ENCODE data around the gene DCUN1D1.

The DCUN1D1 gene

DNA sequence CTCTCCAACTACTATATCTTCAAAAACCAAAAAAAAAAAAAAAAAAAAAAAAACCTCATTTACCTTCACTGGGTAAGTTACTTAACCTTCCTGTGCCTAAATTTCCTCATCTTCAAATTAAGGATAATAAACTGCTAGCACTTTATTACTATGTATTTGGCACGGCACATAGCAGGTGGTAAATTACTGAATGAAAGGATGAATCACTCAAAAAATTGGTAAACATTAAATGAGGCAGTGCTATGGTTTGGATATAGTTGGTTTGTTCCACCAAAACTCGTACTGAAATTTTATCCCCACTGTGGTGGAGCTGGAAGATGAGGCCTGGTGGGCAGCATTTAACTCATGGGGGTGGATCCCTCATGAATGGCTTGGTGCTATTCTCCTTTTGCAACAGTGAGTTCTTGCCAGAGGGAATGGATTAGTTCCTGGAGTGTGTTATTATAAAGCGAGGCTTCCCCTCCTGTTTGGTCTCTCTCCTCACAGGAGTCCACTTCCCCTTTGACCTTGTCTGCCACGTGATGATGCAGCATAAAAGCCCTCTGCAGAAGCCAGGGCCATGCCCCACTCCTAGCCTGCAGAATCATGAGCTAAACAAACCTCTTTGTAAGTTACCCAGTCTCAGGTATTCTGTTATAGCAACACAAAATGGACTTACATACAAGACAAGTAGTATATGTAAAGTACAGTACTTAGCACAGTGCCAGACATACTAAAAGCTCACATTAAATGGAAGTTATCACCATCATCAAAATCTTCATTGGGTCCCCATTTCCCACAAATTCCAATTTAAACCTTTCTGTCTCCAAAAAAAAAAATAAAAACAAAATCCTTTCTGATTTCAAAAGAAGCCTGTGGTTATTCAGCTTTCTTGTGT lies 20.6 kb downstream of the DCUN1D1 start:
- peaks cover 37% of the 10 kb centered on the region for H4K20me1 ChIP-seq
- H3K27me3 ChIP-seq: no peaks in the 10 kb centered on the region
- H3K4me2 ChIP-seq: no peak overlapping the region
- H3K36me3 ChIP-seq: peaks cover 67% of the 10 kb centered on the region
- TF ChIP-seq Cebpa-rat (IDR thresholded peaks at IDR 0.05): no peak
- no peak overlapping the region for H3K9ac ChIP-seq
- H3K4me3 ChIP-seq: no peak overlapping the region
- no peak overlapping the region for H3K27ac ChIP-seq
- no peaks in the 10 kb centered on the region for H3K9me3 ChIP-seq
- H3K4me1 ChIP-seq: no peaks in the 10 kb centered on the region; the same call in 1 of the 2 replicates

DNA sequence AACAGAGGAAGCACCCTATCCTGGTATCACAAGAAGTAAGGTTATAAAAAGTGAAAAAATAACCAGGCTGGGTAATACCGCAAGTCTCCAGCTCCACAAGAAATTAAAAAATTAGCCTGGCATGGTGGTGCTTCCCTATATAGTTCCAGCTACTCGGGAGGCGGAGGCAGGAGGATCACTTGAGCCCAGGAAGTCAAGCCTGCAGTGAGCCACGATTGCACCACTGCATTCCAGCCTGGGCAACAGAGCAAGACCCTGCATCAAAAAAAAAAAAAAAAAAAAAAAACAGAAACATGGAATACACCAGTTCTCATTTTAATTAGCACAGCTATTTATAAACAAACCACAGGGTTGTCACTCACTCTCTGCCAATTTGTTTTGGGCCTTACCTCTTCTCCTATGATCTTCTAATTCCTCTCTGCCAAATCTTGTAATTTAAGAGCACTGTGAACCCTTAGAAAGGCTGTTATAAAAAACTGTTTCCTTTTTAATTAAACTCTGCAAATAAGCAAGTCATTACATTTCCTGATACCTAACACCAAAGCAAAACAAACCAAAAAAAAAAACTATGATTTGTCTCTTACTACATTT lies 22.6 kb downstream of the DCUN1D1 start:
- H3K9me3 ChIP-seq: no peaks in the 10 kb centered on the region
- H3K36me3 ChIP-seq: peaks cover 75% of the 10 kb centered on the region
- no peak overlapping the region for H3K4me3 ChIP-seq
- H3K4me1 ChIP-seq: no peaks in the 10 kb centered on the region; the same call in 1 of the 2 replicates
- H4K20me1 ChIP-seq: peaks cover 17% of the 10 kb centered on the region
- no peak overlapping the region for H3K27ac ChIP-seq
- H3K27me3 ChIP-seq: no peaks in the 10 kb centered on the region
- H3K9ac ChIP-seq: no peak overlapping the region
- TF ChIP-seq Cebpa-rat (IDR thresholded peaks at IDR 0.05): no peak
- no peak overlapping the region for H3K4me2 ChIP-seq

DNA sequence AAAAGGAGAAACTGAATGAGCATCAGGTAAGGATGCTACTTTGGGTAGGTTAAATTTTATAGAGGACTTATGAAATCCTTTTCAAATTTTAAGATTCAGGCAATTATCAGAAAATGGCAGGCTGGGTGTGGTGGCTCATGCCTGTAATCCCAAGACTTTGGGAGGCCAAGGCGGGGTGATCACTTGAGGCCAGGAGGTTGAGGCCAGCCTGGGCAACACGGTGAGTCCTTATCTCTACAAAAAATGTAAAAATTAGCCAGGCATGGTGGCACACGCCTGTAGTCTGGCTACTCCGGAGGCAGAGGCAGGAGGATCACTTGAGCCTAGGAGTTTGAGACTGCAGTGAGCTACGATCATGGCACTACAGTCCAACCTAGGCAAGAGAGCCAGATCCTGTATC lies 23.1 kb downstream of the DCUN1D1 start:
- Histone ChIP-seq H3K36me3 (peaks cover 75% of the 10 kb centered on the region), H3K9ac (no peak overlapping the region), H3K4me2 (no peak overlapping the region)

DNA sequence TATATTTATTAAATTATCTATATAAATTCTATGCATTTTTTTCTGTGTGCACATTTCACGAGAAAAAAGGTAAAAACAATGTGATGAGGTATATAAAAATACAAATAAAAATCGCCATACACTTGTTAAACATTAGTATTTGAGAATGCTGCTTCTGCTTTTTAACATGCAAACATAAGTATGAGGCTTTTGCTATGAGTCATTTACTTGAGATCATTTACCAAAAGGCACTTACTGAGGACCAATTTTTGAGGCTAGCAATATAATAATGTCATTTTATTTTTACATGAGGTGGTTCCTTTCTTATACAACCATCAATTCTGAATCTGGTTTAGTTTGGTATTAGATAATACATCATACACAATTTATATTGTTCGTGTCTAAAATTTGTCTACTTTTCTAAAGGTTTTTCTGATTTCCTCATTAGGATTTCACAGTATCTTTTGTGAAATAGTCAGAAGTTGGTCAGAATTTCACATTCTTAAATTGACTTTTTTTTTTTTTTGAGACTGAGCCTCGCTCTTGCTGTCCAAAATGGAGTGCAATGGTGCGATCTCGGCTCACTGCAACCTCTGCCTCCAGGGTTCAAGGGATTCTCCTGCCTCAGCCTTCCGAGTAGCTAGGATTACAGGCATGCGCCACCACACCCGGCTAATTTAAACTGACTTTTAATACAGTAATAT lies 25.6 kb downstream of the DCUN1D1 start:
- no peaks in the 10 kb centered on the region for H3K27me3 ChIP-seq
- H3K4me2 ChIP-seq: no peak overlapping the region
- H3K36me3 ChIP-seq: peaks cover 73% of the 10 kb centered on the region
- TF ChIP-seq Cebpa-rat (IDR thresholded peaks at IDR 0.05): no peak
- H3K9ac ChIP-seq: no peak overlapping the region
- H3K4me1 ChIP-seq: no peaks in the 10 kb centered on the region; the same call in 1 of the 2 replicates
- no peak overlapping the region for H3K4me3 ChIP-seq
- H3K9me3 ChIP-seq: no peaks in the 10 kb centered on the region
- no peak overlapping the region for H3K27ac ChIP-seq
- H4K20me1 ChIP-seq: peaks cover 2% of the 10 kb centered on the region; the same call in 1 of the 2 replicates

More for the DNA sequence above, 23.1 kb downstream of the DCUN1D1 start:
- Histone ChIP-seq H3K4me1 (no peaks in the 10 kb centered on the region; the same call in 1 of the 2 replicates), H3K27ac (no peak overlapping the region), H3K9me3 (no peaks in the 10 kb centered on the region), H4K20me1 (peaks cover 12% of the 10 kb centered on the region), H3K4me3 (no peak overlapping the region), H3K27me3 (no peaks in the 10 kb centered on the region)
- no peak for TF ChIP-seq Cebpa-rat (IDR thresholded peaks at IDR 0.05)

DNA sequence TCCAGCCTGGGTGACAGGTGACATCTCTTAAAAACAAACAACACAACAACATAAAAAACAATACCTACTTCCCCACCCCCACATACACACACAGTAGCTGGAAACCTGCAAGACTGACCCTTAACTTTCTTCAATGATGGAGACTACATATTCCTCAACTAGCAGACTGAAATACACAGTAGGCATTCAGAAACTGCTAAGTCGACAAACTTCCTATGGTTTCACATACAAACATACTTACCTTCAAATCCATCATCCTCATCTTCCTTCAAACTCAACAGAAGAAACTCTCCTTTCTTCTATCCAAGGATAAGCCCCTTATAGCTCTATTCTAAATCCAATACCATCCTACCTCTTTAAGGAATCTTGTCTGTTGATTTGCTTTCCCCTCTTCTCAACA lies 30.6 kb downstream of the DCUN1D1 start:
- no peak for TF ChIP-seq Cebpa-rat (IDR thresholded peaks at IDR 0.05)
- H3K4me3 ChIP-seq: no peak overlapping the region
- no peaks in the 10 kb centered on the region for H4K20me1 ChIP-seq
- H3K4me1 ChIP-seq: no peaks in the 10 kb centered on the region
- no peak overlapping the region for H3K27ac ChIP-seq
- H3K27me3 ChIP-seq: no peaks in the 10 kb centered on the region
- H3K4me2 ChIP-seq: no peak overlapping the region
- no peak overlapping the region for H3K9ac ChIP-seq
- no peaks in the 10 kb centered on the region for H3K9me3 ChIP-seq
- peaks cover 72% of the 10 kb centered on the region for H3K36me3 ChIP-seq

DNA sequence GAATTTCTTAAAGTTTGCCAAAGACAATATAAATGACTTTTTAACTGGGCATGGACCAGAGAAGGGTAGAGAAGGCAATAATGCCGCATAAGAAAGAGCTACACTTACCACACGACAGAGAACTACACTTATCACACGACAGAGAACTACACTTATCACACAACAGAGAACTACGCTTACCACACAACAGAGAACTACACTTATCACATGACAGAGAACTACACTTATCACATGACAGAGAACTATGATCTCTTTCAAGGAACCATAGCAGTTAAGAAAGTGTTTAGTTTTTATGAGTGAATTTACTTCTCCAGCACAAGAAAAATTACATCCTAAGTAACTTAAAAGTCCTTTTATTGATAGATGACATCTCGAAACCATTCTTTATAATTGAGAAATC lies 32.0 kb downstream of the DCUN1D1 start:
- Histone ChIP-seq H3K36me3 (peaks cover 63% of the 10 kb centered on the region), H3K27me3 (no peaks in the 10 kb centered on the region), H3K27ac (no peak overlapping the region), H3K4me2 (no peak overlapping the region), H3K9ac (no peak overlapping the region), H4K20me1 (no peaks in the 10 kb centered on the region), H3K4me3 (no peak overlapping the region), H3K9me3 (no peaks in the 10 kb centered on the region), H3K4me1 (no peaks in the 10 kb centered on the region)
- TF ChIP-seq Cebpa-rat (IDR thresholded peaks at IDR 0.05): no peak

DNA sequence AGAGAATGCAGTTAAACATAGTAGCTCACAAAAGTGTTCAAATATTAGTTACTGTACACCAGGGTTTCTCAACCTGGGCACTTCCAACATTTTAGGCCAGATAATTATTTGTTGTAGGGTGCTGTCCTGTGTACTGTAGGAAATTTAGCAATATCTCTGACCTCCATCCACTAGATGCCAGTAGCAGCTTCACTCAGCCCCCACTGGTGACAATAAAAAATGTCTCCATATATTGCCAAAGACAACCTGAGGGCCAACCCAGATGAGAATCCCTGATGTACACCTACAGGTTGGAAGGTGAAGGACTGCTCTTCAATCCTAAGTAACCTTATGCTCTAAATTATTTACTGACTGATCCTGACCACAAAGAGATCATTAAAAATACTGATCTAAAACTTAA lies 32.5 kb downstream of the DCUN1D1 start:
- H3K4me1 ChIP-seq: no peaks in the 10 kb centered on the region
- peaks cover 59% of the 10 kb centered on the region for H3K36me3 ChIP-seq
- H3K9me3 ChIP-seq: no peaks in the 10 kb centered on the region
- no peaks in the 10 kb centered on the region for H3K27me3 ChIP-seq
- H3K9ac ChIP-seq: no peak overlapping the region
- H3K27ac ChIP-seq: no peak overlapping the region
- H3K4me3 ChIP-seq: no peak overlapping the region
- no peak overlapping the region for H3K4me2 ChIP-seq
- H4K20me1 ChIP-seq: no peaks in the 10 kb centered on the region
- no peak for TF ChIP-seq Cebpa-rat (IDR thresholded peaks at IDR 0.05)

DNA sequence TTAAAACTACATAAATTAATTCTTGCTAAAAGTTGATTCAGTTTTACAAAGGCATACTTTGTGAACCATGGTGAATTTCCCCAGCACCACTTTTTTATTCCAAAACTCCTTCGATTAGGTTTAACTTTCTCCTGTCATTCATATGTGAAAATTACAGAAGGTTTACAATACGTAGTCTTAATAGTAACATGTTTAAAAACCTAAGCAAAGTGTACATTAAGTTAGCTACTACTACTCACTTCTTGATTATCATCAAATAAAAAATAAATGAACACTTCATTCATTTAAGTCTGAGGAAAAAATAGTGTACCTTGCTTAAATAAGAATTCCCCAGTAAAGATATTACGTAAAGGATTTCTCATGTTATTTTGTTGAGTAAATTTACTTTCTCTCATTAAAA lies 38.6 kb downstream of the DCUN1D1 start:
- Histone ChIP-seq H3K4me1 (peaks cover 12% of the 10 kb centered on the region), H4K20me1 (no peaks in the 10 kb centered on the region), H3K9me3 (no peaks in the 10 kb centered on the region), H3K9ac (no peak overlapping the region), H3K27ac (no peak overlapping the region), H3K4me3 (no peak overlapping the region), H3K36me3 (peaks cover 25% of the 10 kb centered on the region), H3K27me3 (no peaks in the 10 kb centered on the region), H3K4me2 (no peak overlapping the region)
- TF ChIP-seq Cebpa-rat (IDR thresholded peaks at IDR 0.05): no peak

DNA sequence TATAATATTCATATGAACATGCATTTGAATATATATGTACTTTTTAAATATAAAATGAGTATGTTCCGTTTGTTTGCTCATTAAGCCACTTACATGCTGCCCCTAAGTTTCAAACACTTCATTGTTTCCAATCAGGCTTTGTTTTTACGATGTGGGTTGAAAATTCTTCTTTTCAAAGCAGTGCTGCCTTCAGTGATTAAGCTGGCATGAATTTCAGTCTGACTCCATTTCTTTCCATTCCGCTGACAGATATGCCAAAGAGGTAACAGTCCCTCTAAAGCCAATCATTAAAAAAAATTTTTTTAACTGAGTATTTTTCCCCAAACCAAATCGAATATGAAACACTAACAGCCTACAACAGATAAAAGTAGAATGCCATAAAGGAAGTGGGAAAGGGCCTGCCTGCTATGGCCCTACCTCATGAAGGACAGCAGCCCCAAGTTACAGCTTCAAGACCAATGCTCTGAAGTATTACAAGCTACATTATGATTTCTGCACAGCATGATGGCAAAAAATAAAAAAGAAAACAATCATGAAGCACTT lies 40.0 kb downstream of the DCUN1D1 start:
- Histone ChIP-seq H3K4me1 (peaks cover 12% of the 10 kb centered on the region), H3K27me3 (no peaks in the 10 kb centered on the region), H3K36me3 (peaks cover 11% of the 10 kb centered on the region), H3K9me3 (no peaks in the 10 kb centered on the region), H4K20me1 (no peaks in the 10 kb centered on the region), H3K27ac (no peak overlapping the region), H3K4me2 (no peak overlapping the region), H3K4me3 (no peak overlapping the region), H3K9ac (no peak overlapping the region)
- TF ChIP-seq Cebpa-rat (IDR thresholded peaks at IDR 0.05): no peak

Measured in BLaER1 (cell line).